H9 (cell line): ENCODE data around the gene TRIM44. TPM values are rescaled to one million over a fixed set of nuclear protein-coding genes. Genes with fewer than 3 reads are reported as not detected.

ENCODE experiments used
- DNase-seq: peaks from one replicate; pipeline ENCODE4 v3.0.0-alpha.2; 2017
- H2AFZ ChIP-seq: one replicate; pipeline ENCODE4 v1.6.1; 2013; ENCODE audit warnings: mild to moderate bottlenecking, low read length, control low read depth, moderate library complexity
- H2AK5ac ChIP-seq: 2 replicates; pipeline ENCODE4 v1.6.1; 2013; ENCODE audit warnings: low read length, control low read depth, mixed read lengths; ENCODE audit not compliant: insufficient read length
- H2BK120ac ChIP-seq: one replicate; pipeline ENCODE4 v1.6.1; 2013; ENCODE audit warnings: low read depth, mild to moderate bottlenecking, low read length, control low read depth, inconsistent platforms; ENCODE audit not compliant: poor library complexity, severe bottlenecking
- H2BK12ac ChIP-seq: 2 replicates; pipeline ENCODE4 v1.6.1; 2013; ENCODE audit warnings: low read length, control low read depth, mixed read lengths, low read depth; ENCODE audit not compliant: insufficient read length
- H2BK15ac ChIP-seq: 2 replicates; pipeline ENCODE4 v1.6.1; 2013; ENCODE audit warnings: low read depth, low read length, control low read depth
- H2BK20ac ChIP-seq: one replicate; pipeline ENCODE4 v1.6.1; 2013; ENCODE audit warnings: low read depth, mild to moderate bottlenecking, low read length, control low read depth, inconsistent platforms; ENCODE audit not compliant: poor library complexity, severe bottlenecking
- H2BK5ac ChIP-seq: 2 replicates; pipeline ENCODE4 v1.6.1; 2013; ENCODE audit warnings: low read length, control low read depth, mixed read lengths; ENCODE audit not compliant: insufficient read length
- H3K14ac ChIP-seq: 2 replicates; pipeline ENCODE4 v1.6.1; 2013; ENCODE audit warnings: low read length, control low read depth; ENCODE audit not compliant: insufficient read depth
- H3K18ac ChIP-seq: 2 replicates; pipeline ENCODE4 v1.6.1; 2013; ENCODE audit warnings: low read depth, mild to moderate bottlenecking, mixed read lengths, low read length, control low read depth; ENCODE audit not compliant: insufficient read length
- H3K23ac ChIP-seq: 2 replicates; pipeline ENCODE4 v1.6.1; 2013; ENCODE audit warnings: low read length, control low read depth, mixed read lengths, low read depth; ENCODE audit not compliant: insufficient read length
- H3K23me2 ChIP-seq: 2 replicates; pipeline ENCODE4 v1.6.1; 2013; ENCODE audit warnings: low read depth, mild to moderate bottlenecking, mixed read lengths, low read length, control low read depth; ENCODE audit not compliant: insufficient read length, poor library complexity, severe bottlenecking
- H3K27ac ChIP-seq: 2 replicates; pipeline ENCODE4 v1.5.1; 2013; ENCODE audit warnings: low read length, control low read depth, mixed read lengths, low read depth; ENCODE audit not compliant: insufficient read length
- H3K27me3 ChIP-seq: 2 replicates; pipeline ENCODE4 v1.6.1; 2013; ENCODE audit warnings: low read length, control low read depth, inconsistent platforms; ENCODE audit not compliant: insufficient read depth
- H3K4ac ChIP-seq: 2 replicates; pipeline ENCODE4 v1.6.1; 2013; ENCODE audit warnings: low read depth, mild to moderate bottlenecking, control low read depth, inconsistent platforms, low read length, moderate library complexity
- H3K4me1 ChIP-seq: 2 replicates; pipeline ENCODE4 v1.6.1; 2013; ENCODE audit warnings: low read length, control low read depth, inconsistent platforms; ENCODE audit not compliant: insufficient read depth
- H3K4me2 ChIP-seq: 2 replicates; pipeline ENCODE4 v1.6.1; 2013; ENCODE audit warnings: low read length, control low read depth, mixed read lengths; ENCODE audit not compliant: insufficient read length, insufficient read depth
- H3K56ac ChIP-seq: 2 replicates; pipeline ENCODE4 v1.6.1; 2013; ENCODE audit warnings: low read depth, mild to moderate bottlenecking, mixed read lengths, low read length, control low read depth; ENCODE audit not compliant: insufficient read length
- H3K79me1 ChIP-seq: 2 replicates; pipeline ENCODE4 v1.6.1; 2013; ENCODE audit warnings: low read depth, mild to moderate bottlenecking, moderate library complexity, low read length, control low read depth, inconsistent platforms; ENCODE audit not compliant: insufficient read depth, poor library complexity, severe bottlenecking
- H3K79me2 ChIP-seq: 2 replicates; pipeline ENCODE4 v1.6.1; 2013; ENCODE audit warnings: low read length, control low read depth, inconsistent platforms; ENCODE audit not compliant: insufficient read depth
- H3K9ac ChIP-seq: 2 replicates; pipeline ENCODE4 v1.6.1; 2013; ENCODE audit warnings: low read length, control low read depth, mixed read lengths; ENCODE audit not compliant: insufficient read length; ENCODE audit errors: extremely low read depth
- H3K9me3 ChIP-seq: one replicate; pipeline ENCODE4 v1.6.1; 2013; ENCODE audit warnings: low read depth, low read length, inconsistent platforms; ENCODE audit not compliant: control insufficient read depth
- H3T11ph ChIP-seq: one replicate; pipeline ENCODE4 v1.6.1; 2013; ENCODE audit warnings: mild to moderate bottlenecking, low read length, control low read depth, inconsistent platforms
- H4K20me1 ChIP-seq: one replicate; pipeline ENCODE4 v1.6.1; 2013; ENCODE audit not compliant: control insufficient read depth, insufficient read length, insufficient read depth
- H4K5ac ChIP-seq: 2 replicates; pipeline ENCODE4 v1.6.1; 2013; ENCODE audit warnings: low read depth, mild to moderate bottlenecking, mixed read lengths, low read length, control low read depth; ENCODE audit not compliant: insufficient read length
- H4K8ac ChIP-seq: replicated peaks from 2 replicates; pipeline ENCODE4 v1.6.1; 2013; ENCODE audit warnings: low read length, control low read depth, mixed read lengths, low read depth; ENCODE audit not compliant: insufficient read length
- H4K91ac ChIP-seq: 2 replicates; pipeline ENCODE4 v1.6.1; 2013; ENCODE audit warnings: low read depth, mild to moderate bottlenecking, moderate library complexity, mixed read lengths, low read length, control low read depth; ENCODE audit not compliant: insufficient read length
- H3K27ac Mint-ChIP-seq, 3 experiments: 2 replicates in 2 of 3; 3 replicates in 1 of 3; pipeline ENCODE4 v1.8.0; 2020 to 2021; ENCODE audit warnings: mixed read lengths in 3 of 3, mild to moderate bottlenecking in 1 of 3, moderate library complexity in 1 of 3
- H3K27me3 Mint-ChIP-seq: 2 replicates; pipeline ENCODE4 v1.8.0; 2021; ENCODE audit warnings: low read depth, mild to moderate bottlenecking, moderate library complexity, mixed read lengths
- H3K36me3 Mint-ChIP-seq, 3 experiments: 2 replicates in 2 of 3; 3 replicates in 1 of 3; pipeline ENCODE4 v1.8.0; 2020 to 2021; ENCODE audit warnings: low read depth in 3 of 3, mixed read lengths in 3 of 3; ENCODE audit not compliant: insufficient read depth in 1 of 3
- H3K4me1 Mint-ChIP-seq, 2 experiments: 2 replicates each; pipeline ENCODE4 v1.8.0; 2020; ENCODE audit warnings: mixed read lengths in 2 of 2
- H3K4me3 Mint-ChIP-seq, 2 experiments: 2 replicates in 1 of 2; 3 replicates in 1 of 2; pipeline ENCODE4 v1.8.0; 2020 to 2021; ENCODE audit warnings: mild to moderate bottlenecking in 2 of 2, mixed read lengths in 2 of 2, moderate library complexity in 1 of 2
- H3K9me3 Mint-ChIP-seq, 2 experiments: 2 replicates in 1 of 2; 3 replicates in 1 of 2; pipeline ENCODE4 v1.8.0; 2020; ENCODE audit warnings: mild to moderate bottlenecking in 2 of 2, mixed read lengths in 2 of 2, moderate library complexity in 1 of 2
- CTCF ChIP-seq: fragments of 200-600 bp; sonication (generic); conservative IDR thresholded peaks from 3 replicates; pipeline ENCODE4 v1.8.0; 2021; ENCODE audit warnings: antibody characterized with exemption, mild to moderate bottlenecking
- WGBS: extraction: QIAGEN DNeasy Blood & Tissue Kit; methylation state at CpG from one replicate; pipeline ENCODE4 v1.1.7; 2013; ENCODE audit warnings: missing lambda C conversion rate, low lambda C conversion rate, mixed read lengths; ENCODE audit not compliant: insufficient read length; ENCODE audit errors: extremely low coverage; 5-methylcytosine and 5-hydroxymethylcytosine counted together
- total RNA-seq: library from RNA; stranded (reverse); gene quantifications from 2 replicates; pipeline ENCODE4 v1.2.1, GENCODE V29; 2021

TRIM44 gene
- total RNA-seq, 1 experiment from 2014 or later = 37.7 TPM

- Histone ChIP-seq H3K23me2 (no peaks in the 10 kb centered on the region), H2BK15ac (no peak overlapping the region), H3T11ph (no peak overlapping the region), H2AK5ac (no peak overlapping the region), H3K18ac (no peak overlapping the region), H3K56ac (no peak overlapping the region), H4K5ac (no peak overlapping the region), H3K14ac (no peak overlapping the region), H2BK120ac (no peak overlapping the region), H3K27me3 (no peaks in the 10 kb centered on the region), H3K4me2 (no peak overlapping the region), H4K8ac (no peak overlapping the region), H2AFZ (no peak overlapping the region), H2BK12ac (no peak overlapping the region), H4K91ac (no peak overlapping the region), H4K20me1 (no peaks in the 10 kb centered on the region), H3K9ac (no peak overlapping the region), H3K4me1 (no peaks in the 10 kb centered on the region), H3K4ac (no peak overlapping the region), H3K79me2 (no peaks in the 10 kb centered on the region), H2BK5ac (no peak overlapping the region), H3K23ac (no peak overlapping the region), H3K9me3 (no peaks in the 10 kb centered on the region), H2BK20ac (no peak overlapping the region), H3K27ac (no peak overlapping the region), H3K79me1 (no peaks in the 10 kb centered on the region)
- no peak overlapping the region for H3K27ac Mint-ChIP-seq
- no peaks in the 10 kb centered on the region for H3K27me3 Mint-ChIP-seq
- no peaks in the 10 kb centered on the region for H3K36me3 Mint-ChIP-seq
- WGBS = no CpG with 5 or more reads among the region's 4 CpGs
- H3K4me1 Mint-ChIP-seq = no peaks in the 10 kb centered on the region
- no peaks in the 10 kb centered on the region for H3K9me3 Mint-ChIP-seq
- H3K4me3 Mint-ChIP-seq = no peak overlapping the region
- no peak for DNase-seq
- TF ChIP-seq CTCF = no peak
Measured at GRCh38 chr11:35792148-35792845, 129.7 kb downstream of the TRIM44 start.
